Gastroesophageal sphincter (tissue), 4 donors: Measurements from ENCODE around the gene WNK2. TPM values are rescaled to one million over a fixed set of nuclear protein-coding genes. Genes with fewer than 3 reads are reported as not detected.

Experiments used
- ATAC-seq: fragments of 150-250 bp; one replicate; pipeline ENCODE4 v1.9.1; 2016; ENCODE audit warnings: mild to moderate bottlenecking, moderate library complexity
- H3K27ac ChIP-seq, 4 donors: fragments of 200-600 bp; sonication (generic) in 3 of 4; 1 replicate in 3 of 4; 2 replicates in 1 of 4; pipeline ENCODE4 v1.5.1; 2016 to 2019
- H3K27me3 ChIP-seq: fragments of 200-600 bp; sonication (generic); one replicate; pipeline ENCODE4 v1.5.1; 2019
- H3K36me3 ChIP-seq, 2 donors: fragments of 200-600 bp; sonication (generic); one replicate each; pipeline ENCODE4 v1.5.1; 2019; ENCODE audit warnings: control low read depth in 1 of 2
- H3K4me1 ChIP-seq, 3 donors: fragments of 200-600 bp; sonication (generic); 1 replicate in 2 of 3; 2 replicates in 1 of 3; pipeline ENCODE4 v1.5.1; 2016 to 2019; ENCODE audit warnings: control low read depth in 2 of 3
- H3K4me3 ChIP-seq, 2 donors: fragments of 200-600 bp; sonication (generic); one replicate each; pipeline ENCODE4 v1.5.1; 2019; ENCODE audit warnings: mild to moderate bottlenecking in 1 of 2, moderate library complexity in 1 of 2
- H3K9me3 ChIP-seq, 3 donors: fragments of 200-600 bp; sonication (generic); one replicate each; pipeline ENCODE4 v1.5.1; 2017 to 2019; ENCODE audit warnings: control low read depth in 2 of 3
- CTCF ChIP-seq, 4 experiments: fragments of 200-600 bp in 2 of 4; fragments of 450-650 bp in 2 of 4; sonication (generic) in 1 of 4; IDR thresholded peaks; one replicate each; pipeline ENCODE4 v1.5.1; 2017 to 2019; ENCODE audit warnings: antibody characterized with exemption in 4 of 4, mild to moderate bottlenecking in 2 of 4, moderate library complexity in 2 of 4
- EP300 ChIP-seq: sonication (generic); formaldehyde crosslinking; IDR thresholded peaks from one replicate; pipeline ENCODE4 v1.6.1; 2017; ENCODE audit warnings: antibody characterized with exemption, mild to moderate bottlenecking
- POLR2A ChIP-seq, 2 donors: fragments of 450-650 bp; IDR thresholded peaks; one replicate each; pipeline ENCODE4 v1.6.1; 2017; ENCODE audit warnings: antibody characterized with exemption in 2 of 2, mild to moderate bottlenecking in 2 of 2, moderate library complexity in 1 of 2
- POLR2AphosphoS5 ChIP-seq: sonication (generic); formaldehyde crosslinking; IDR thresholded peaks from one replicate; pipeline ENCODE4 v1.6.1; 2017; ENCODE audit warnings: antibody characterized with exemption
- WGBS, 2 donors: methylation state at CpG; one replicate each; pipeline ENCODE4 v1.1.5; 2018; ENCODE audit warnings: low coverage in 1 of 2; 5-methylcytosine and 5-hydroxymethylcytosine counted together
- total RNA-seq, 4 donors: library from RNA; depleted of rRNA; stranded (reverse); fragments of >200 nt; gene quantifications; one replicate each; pipeline ENCODE4 v1.1.0, GENCODE V29; 2016

WNK2 gene
- total RNA-seq, 4 donors from 2014 or later: 26.8 to 104 (median 48.6) TPM

GRCh38 chr9:93238953-93239925 is 55.3 kb downstream of the WNK2 start:
- Histone ChIP-seq H3K4me1 (peaks cover 0 to 2% (median 0%) of the 10 kb centered on the region in 3 donors), H3K36me3 (peaks cover 0 to 59% of the 10 kb centered on the region in 2 donors), H3K4me3 (no peak overlapping the region), H3K9me3 (no peaks in the 10 kb centered on the region), H3K27ac (no peak overlapping the region), H3K27me3 (no peaks in the 10 kb centered on the region)
- TF ChIP-seq POLR2AphosphoS5 (no peak), EP300 (no peak), POLR2A (IDR thresholded peaks at IDR 0.05) (no peak), CTCF (IDR thresholded peaks at IDR 0.05) (no peak)
- ATAC-seq: no peak
- WGBS, 2 donors: no CpG with 5 or more reads among the region's 19 CpGs

GRCh38 chr9:93240891-93241334 is 57.0 kb downstream of the WNK2 start:
- H3K27ac ChIP-seq: no peak overlapping the region
- 39 to 55% methylated on average over 4 to 7 of the region's 9 CpGs for WGBS, 2 donors
- H3K4me1 ChIP-seq: peaks cover 0 to 7% (median 0%) of the 10 kb centered on the region in 3 donors
- no peak for TF ChIP-seq POLR2A (IDR thresholded peaks at IDR 0.05)
- TF ChIP-seq CTCF (IDR thresholded peaks at IDR 0.05): no peak
- no peak for TF ChIP-seq POLR2AphosphoS5
- TF ChIP-seq EP300: no peak
- ATAC-seq: no peak
- no peaks in the 10 kb centered on the region for H3K27me3 ChIP-seq
- no peak overlapping the region for H3K4me3 ChIP-seq
- H3K36me3 ChIP-seq: peaks cover 0 to 50% of the 10 kb centered on the region in 2 donors
- H3K9me3 ChIP-seq: no peaks in the 10 kb centered on the region

GRCh38 chr9:93243112-93243511 is 59.2 kb downstream of the WNK2 start:
- H3K36me3 ChIP-seq: peaks cover 0 to 52% of the 10 kb centered on the region in 2 donors
- ATAC-seq: no peak
- 53 to 60% methylated on average over 2 to 3 of the region's 9 CpGs for WGBS, 2 donors
- peaks cover 0 to 11% (median 0%) of the 10 kb centered on the region in 3 donors for H3K4me1 ChIP-seq
- no peak overlapping the region for H3K4me3 ChIP-seq
- TF ChIP-seq POLR2A (IDR thresholded peaks at IDR 0.05): no peak
- no peak for TF ChIP-seq CTCF (IDR thresholded peaks at IDR 0.05)
- TF ChIP-seq POLR2AphosphoS5: no peak
- H3K27ac ChIP-seq: no peak overlapping the region
- no peaks in the 10 kb centered on the region for H3K27me3 ChIP-seq
- H3K9me3 ChIP-seq: no peaks in the 10 kb centered on the region

GRCh38 chr9:93244101-93244500 is 60.2 kb downstream of the WNK2 start:
- Histone ChIP-seq H3K9me3 (no peaks in the 10 kb centered on the region), H3K27me3 (no peaks in the 10 kb centered on the region), H3K27ac (no peak overlapping the region), H3K4me3 (no peak overlapping the region), H3K4me1 (peaks cover 0 to 18% (median 0%) of the 10 kb centered on the region in 3 donors), H3K36me3 (peaks cover 0 to 43% of the 10 kb centered on the region in 2 donors)
- 80% methylated on average over 1 of the region's 5 CpGs; no CpG with 5 or more reads in 1 of the 2 donors for WGBS, 2 donors
- TF ChIP-seq EP300 (no peak), CTCF (IDR thresholded peaks at IDR 0.05) (no peak), POLR2A (IDR thresholded peaks at IDR 0.05) (no peak), POLR2AphosphoS5 (no peak)
- ATAC-seq: no peak
